Measurements from ENCODE around the gene E2F8.

The E2F8 gene

DNA sequence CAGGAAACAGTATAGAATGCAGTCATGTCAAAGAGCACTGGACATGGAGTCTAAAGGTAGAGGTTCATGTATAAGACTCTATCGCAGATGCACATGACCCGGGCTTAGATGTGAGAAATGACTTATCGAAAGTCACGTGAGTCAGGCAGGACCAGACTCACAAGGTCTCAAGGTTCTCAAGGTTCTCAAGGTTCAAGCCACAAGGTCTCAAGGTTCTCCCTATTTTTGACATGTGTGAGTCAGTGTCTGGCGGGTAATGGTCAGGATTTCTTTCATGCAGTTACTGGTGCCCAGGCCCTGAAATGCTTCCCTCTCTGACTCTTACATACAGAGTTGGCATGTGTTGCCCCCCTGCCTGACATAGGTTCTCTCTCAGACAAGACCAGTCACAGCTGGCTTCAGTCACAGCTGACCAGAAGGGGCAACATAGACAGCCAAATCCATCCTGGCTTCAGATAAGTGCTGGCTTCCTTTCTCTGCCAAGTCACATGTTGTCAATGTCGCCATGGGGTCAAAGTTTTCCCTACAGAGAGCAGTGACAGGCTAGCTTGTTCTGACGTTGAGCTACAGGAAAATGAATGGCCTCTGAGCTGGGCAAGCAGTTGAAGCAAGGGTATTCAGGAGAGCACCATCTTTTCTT, 49.1 kb downstream of the E2F8 start:
- H3K4me1 ChIP-seq (ENCODE audit: control insufficient read depth, insufficient read depth, low read length), result no peaks in the 10 kb centered on the region
- CTCF ChIA-PET, result no interaction called here
- POLR2A ChIA-PET, result no interaction called here

DNA sequence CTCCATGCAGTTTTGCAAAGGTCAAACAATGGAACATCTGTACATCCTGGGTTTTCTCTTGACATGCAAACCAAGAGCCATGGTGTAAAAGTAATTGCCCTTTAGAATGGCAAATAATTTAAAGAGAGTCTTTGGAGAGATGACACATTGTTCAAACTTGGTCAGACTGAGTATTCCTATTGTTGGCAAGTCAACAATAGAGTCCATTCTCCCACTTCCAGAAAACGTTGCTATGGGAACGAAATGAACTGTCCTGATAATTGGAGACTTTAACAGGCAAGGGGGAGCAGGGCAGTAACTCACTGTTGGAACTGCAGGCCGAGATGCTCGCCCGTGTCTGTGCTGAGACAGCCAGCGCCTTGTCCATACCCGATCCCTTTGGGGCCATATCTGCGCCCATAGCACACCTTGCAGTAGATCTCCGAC, 52.9 kb downstream of the E2F8 start:
- ChIA-PET POLR2A (no interaction called here), CTCF (no interaction called here)
- Histone ChIP-seq H3K4me1 (ENCODE audit: control insufficient read depth, insufficient read depth, low read length) (no peaks in the 10 kb centered on the region), H3K36me3 (ENCODE audit: control insufficient read depth in 2 of 2, insufficient read depth in 1 of 2, low read length in 2 of 2) (no peaks in the 10 kb centered on the region), H3K4me3 (ENCODE audit: low read depth, low read length) (no peak overlapping the region), H3K27ac (ENCODE audit: extremely low read depth, low read depth, low read length) (no peak overlapping the region), H3K9me3 (ENCODE audit: control insufficient read depth, insufficient read depth, low read depth, low read length) (no peaks in the 10 kb centered on the region)
- no peak for TF ChIP-seq ZNF629 (tag by site-specific recombination; IDR thresholded peaks at IDR 0.05)
- TF ChIP-seq ZBTB20 (tag by site-specific recombination; IDR thresholded peaks at IDR 0.05), result no peak
- no peak for TF ChIP-seq HOXC10 (CRISPR knock-in tag; IDR thresholded peaks at IDR 0.05)
- TF ChIP-seq REST (tag by site-specific recombination; IDR thresholded peaks at IDR 0.05), result no peak
- TF ChIP-seq, protein P1, sequence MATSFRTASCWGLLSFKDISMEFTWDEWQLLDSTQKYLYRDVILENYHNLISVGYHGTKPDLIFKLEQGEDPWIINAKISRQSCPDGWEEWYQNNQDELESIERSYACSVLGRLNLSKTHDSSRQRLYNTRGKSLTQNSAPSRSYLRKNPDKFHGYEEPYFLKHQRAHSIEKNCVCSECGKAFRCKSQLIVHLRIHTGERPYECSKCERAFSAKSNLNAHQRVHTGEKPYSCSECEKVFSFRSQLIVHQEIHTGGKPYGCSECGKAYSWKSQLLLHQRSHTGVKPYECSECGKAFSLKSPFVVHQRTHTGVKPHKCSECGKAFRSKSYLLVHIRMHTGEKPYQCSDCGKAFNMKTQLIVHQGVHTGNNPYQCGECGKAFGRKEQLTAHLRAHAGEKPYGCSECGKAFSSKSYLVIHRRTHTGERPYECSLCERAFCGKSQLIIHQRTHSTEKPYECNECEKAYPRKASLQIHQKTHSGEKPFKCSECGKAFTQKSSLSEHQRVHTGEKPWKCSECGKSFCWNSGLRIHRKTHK (tag by site-specific recombination; IDR thresholded peaks at IDR 0.05), result no peak
- TF ChIP-seq ZNF571 (tag by site-specific recombination; IDR thresholded peaks at IDR 0.05), result no peak
- no peak for TF ChIP-seq ZNF660 (tag by site-specific recombination; IDR thresholded peaks at IDR 0.05)
- no peak for TF ChIP-seq ZNF169 (tag by site-specific recombination; IDR thresholded peaks at IDR 0.05)
- TF ChIP-seq ZNF791 (tag by site-specific recombination; IDR thresholded peaks at IDR 0.05), result no peak
- TF ChIP-seq ZNF626 (tag by site-specific recombination; IDR thresholded peaks at IDR 0.05), result no peak
- no peak for TF ChIP-seq ZBTB17 (tag by site-specific recombination; IDR thresholded peaks at IDR 0.05)
- TF ChIP-seq YY1 (tag by site-specific recombination; IDR thresholded peaks at IDR 0.05), result no peak
- TF ChIP-seq ZNF132 (tag by site-specific recombination; IDR thresholded peaks at IDR 0.05; ENCODE audit: borderline replicate concordance), result no peak
- no peak for TF ChIP-seq ZNF211 (tag by site-specific recombination; IDR thresholded peaks at IDR 0.05; ENCODE audit: low read depth)
- TF ChIP-seq ZNF488 (tag by site-specific recombination; IDR thresholded peaks at IDR 0.05), result no peak
- TF ChIP-seq MEIS1 (CRISPR knock-in tag; IDR thresholded peaks at IDR 0.05; ENCODE audit: borderline replicate concordance), result no peak

More for the DNA sequence above, 49.1 kb downstream of the E2F8 start:
- H3K36me3 ChIP-seq (ENCODE audit: control insufficient read depth in 2 of 2, insufficient read depth in 1 of 2, low read length in 2 of 2), result no peaks in the 10 kb centered on the region
- H3K27ac ChIP-seq (ENCODE audit: extremely low read depth, low read depth, low read length), result no peak overlapping the region
- H3K4me3 ChIP-seq (ENCODE audit: low read depth, low read length), result no peak overlapping the region
- no peaks in the 10 kb centered on the region for H3K9me3 ChIP-seq (ENCODE audit: control insufficient read depth, insufficient read depth, low read depth, low read length)
- TF ChIP-seq WT1 (tag by site-specific recombination; IDR thresholded peaks at IDR 0.05) (no peak), ZNF548 (tag by site-specific recombination; IDR thresholded peaks at IDR 0.05) (no peak), ZNF274 (IDR thresholded peaks at IDR 0.05; ENCODE audit: low read length) (no peak), ZNF274 (tag by site-specific recombination; IDR thresholded peaks at IDR 0.05; ENCODE audit: borderline replicate concordance) (no peak), ZNF473 (tag by site-specific recombination; IDR thresholded peaks at IDR 0.05) (no peak), ZNF221 (tag by site-specific recombination; IDR thresholded peaks at IDR 0.05; ENCODE audit: borderline replicate concordance) (no peak), ZNF202 (tag by site-specific recombination; IDR thresholded peaks at IDR 0.05; ENCODE audit: borderline replicate concordance) (no peak)
- TF ChIP-seq, protein P2, sequence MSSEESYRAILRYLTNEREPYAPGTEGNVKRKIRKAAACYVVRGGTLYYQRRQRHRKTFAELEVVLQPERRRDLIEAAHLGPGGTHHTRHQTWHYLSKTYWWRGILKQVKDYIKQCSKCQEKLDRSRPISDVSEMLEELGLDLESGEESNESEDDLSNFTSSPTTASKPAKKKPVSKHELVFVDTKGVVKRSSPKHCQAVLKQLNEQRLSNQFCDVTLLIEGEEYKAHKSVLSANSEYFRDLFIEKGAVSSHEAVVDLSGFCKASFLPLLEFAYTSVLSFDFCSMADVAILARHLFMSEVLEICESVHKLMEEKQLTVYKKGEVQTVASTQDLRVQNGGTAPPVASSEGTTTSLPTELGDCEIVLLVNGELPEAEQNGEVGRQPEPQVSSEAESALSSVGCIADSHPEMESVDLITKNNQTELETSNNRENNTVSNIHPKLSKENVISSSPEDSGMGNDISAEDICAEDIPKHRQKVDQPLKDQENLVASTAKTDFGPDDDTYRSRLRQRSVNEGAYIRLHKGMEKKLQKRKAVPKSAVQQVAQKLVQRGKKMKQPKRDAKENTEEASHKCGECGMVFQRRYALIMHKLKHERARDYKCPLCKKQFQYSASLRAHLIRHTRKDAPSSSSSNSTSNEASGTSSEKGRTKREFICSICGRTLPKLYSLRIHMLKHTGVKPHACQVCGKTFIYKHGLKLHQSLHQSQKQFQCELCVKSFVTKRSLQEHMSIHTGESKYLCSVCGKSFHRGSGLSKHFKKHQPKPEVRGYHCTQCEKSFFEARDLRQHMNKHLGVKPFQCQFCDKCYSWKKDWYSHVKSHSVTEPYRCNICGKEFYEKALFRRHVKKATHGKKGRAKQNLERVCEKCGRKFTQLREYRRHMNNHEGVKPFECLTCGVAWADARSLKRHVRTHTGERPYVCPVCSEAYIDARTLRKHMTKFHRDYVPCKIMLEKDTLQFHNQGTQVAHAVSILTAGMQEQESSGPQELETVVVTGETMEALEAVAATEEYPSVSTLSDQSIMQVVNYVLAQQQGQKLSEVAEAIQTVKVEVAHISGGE (tag by site-specific recombination; conservative IDR thresholded peaks at IDR 0.05; ENCODE audit: low read depth), result no peak
